Fibroblast of mammary gland (primary cell): Measurements from ENCODE around the gene STOM.

ENCODE experiments used
- DNase-seq: peaks from one replicate; pipeline ENCODE4 v3.0.0-alpha.2; 2010; ENCODE audit warnings: low read depth
- H3K4me3 ChIP-seq: 2 replicates; pipeline ENCODE4 v1.5.1; 2011; ENCODE audit warnings: low read depth, mild to moderate bottlenecking, low read length, moderate library complexity; ENCODE audit not compliant: control insufficient read depth
- CTCF ChIP-seq: conservative IDR thresholded peaks from 2 replicates; pipeline ENCODE4 v1.5.1; 2011; ENCODE audit warnings: low read depth, low read length, inconsistent platforms; ENCODE audit not compliant: control insufficient read depth, insufficient read depth

STOM gene

GRCh38 chr9:121350036-121350435 lies 20.0 kb downstream of the STOM start:
- no peak overlapping the region for H3K4me3 ChIP-seq
- DNase-seq = no peak
- TF ChIP-seq CTCF = no peak

GRCh38 chr9:121349009-121349408 lies 21.0 kb downstream of the STOM start:
- DNase-seq = no peak
- TF ChIP-seq CTCF = no peak
- H3K4me3 ChIP-seq = no peak overlapping the region

- TF ChIP-seq CTCF = no peak
Measured at GRCh38 chr9:121348221-121348620, 21.8 kb downstream of the STOM start.

GRCh38 chr9:121345070-121345469 lies 25.0 kb downstream of the STOM start:
- no peak for TF ChIP-seq CTCF
- DNase-seq = no peak
- H3K4me3 ChIP-seq = no peak overlapping the region

More at GRCh38 chr9:121348221-121348620, 21.8 kb downstream of the STOM start:
- H3K4me3 ChIP-seq = no peak overlapping the region
- DNase-seq = no peak

- TF ChIP-seq CTCF = no peak
- DNase-seq = no peak
- H3K4me3 ChIP-seq = no peak overlapping the region
Measured at GRCh38 chr9:121344184-121344583, 25.9 kb downstream of the STOM start.

- no peak for TF ChIP-seq CTCF
- H3K4me3 ChIP-seq = no peak overlapping the region
- DNase-seq = no peak
Measured at GRCh38 chr9:121340676-121341392, 29.2 kb downstream of the STOM start.
